Measurements from ENCODE around the gene KRT79. TPM values are rescaled to one million over a fixed set of nuclear protein-coding genes. Genes with fewer than 3 reads are reported as not detected.

The KRT79 gene
- polyA plus RNA-seq, 1 donor from 2014 or later, result not detected

DNA sequence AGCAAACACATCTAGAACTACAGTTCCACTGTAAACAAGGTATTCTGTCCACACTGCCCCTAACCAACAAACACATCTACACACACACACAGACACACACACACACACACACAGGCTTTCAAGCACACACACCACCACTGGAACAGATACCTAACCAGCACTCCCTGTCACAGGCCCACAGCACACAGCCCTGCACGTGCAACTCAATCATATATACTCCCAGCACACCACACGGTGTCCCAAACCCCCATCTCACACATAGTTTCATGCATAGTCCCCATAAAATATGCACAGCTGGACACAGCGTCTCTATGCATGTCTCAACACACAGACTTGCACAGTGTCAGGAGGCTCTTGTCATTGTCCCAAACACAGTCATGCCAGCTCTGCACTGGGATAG, 43.1 kb upstream of the KRT79 start:
- no peaks in the 10 kb centered on the region for H3K9me2 ChIP-seq (ENCODE audit: insufficient read depth, low read length)
- H2AFZ ChIP-seq (ENCODE audit: low read depth, low read length), result no peak overlapping the region
- no peaks in the 10 kb centered on the region for H3F3A ChIP-seq (ENCODE audit: insufficient read depth, low read length, poor library complexity, severe bottlenecking)
- peaks cover 17% of the 10 kb centered on the region for H3K27me3 ChIP-seq (ENCODE audit: insufficient read depth, low read depth, low read length)
- H3K79me2 ChIP-seq (replicated peaks; ENCODE audit: insufficient read depth, low read length), result no peaks in the 10 kb centered on the region
- H4K20me1 ChIP-seq (ENCODE audit: insufficient read depth), result no peaks in the 10 kb centered on the region
- no peak overlapping the region for H3K27ac ChIP-seq (ENCODE audit: low read length)
- TF ChIP-seq RAD21 (conservative IDR thresholded peaks at IDR 0.05), result no peak
- TF ChIP-seq EZH2 (IDR thresholded peaks at IDR 0.05; ENCODE audit: borderline replicate concordance, insufficient read depth, low read length, poor library complexity, severe bottlenecking), result no peak
- no peak for TF ChIP-seq EP300 (conservative IDR thresholded peaks at IDR 0.05; ENCODE audit: poor library complexity, severe bottlenecking)
- TF ChIP-seq TAF1 (IDR thresholded peaks at IDR 0.05; ENCODE audit: low read depth), result no peak
- H3K4me2 ChIP-seq (ENCODE audit: low read length), result no peak overlapping the region
- H3K9ac ChIP-seq (ENCODE audit: low read length), result no peak overlapping the region
- no peaks in the 10 kb centered on the region for H3K36me3 ChIP-seq (ENCODE audit: insufficient read depth, low read length)
- no peak overlapping the region for H3K4me3 ChIP-seq (ENCODE audit: low read length)
- H3K9me3 ChIP-seq (ENCODE audit: low read length), result no peaks in the 10 kb centered on the region

DNA sequence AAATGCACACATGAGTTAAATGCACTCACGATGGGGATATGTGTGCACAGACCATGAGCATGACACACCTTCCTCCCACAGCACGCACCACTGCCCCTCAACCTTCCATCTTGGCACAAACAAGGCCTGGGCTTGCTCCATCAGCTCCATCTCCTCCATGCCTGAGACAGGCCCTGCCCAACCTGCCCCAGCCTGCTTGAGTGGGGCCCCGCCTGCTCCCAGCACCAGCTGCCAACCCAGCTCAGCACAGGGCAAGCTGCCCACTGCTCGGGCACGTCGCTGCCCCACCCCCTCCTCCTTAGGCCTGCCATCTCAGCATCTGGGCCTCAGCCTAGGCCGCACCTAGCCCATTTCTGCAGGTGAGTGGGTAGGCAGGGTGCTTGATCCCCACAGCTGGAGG, 42.3 kb upstream of the KRT79 start:
- Histone ChIP-seq H3K27me3 (ENCODE audit: insufficient read depth, low read depth, low read length) (peaks cover 17% of the 10 kb centered on the region), H3K9me3 (ENCODE audit: low read length) (no peaks in the 10 kb centered on the region), H4K20me1 (ENCODE audit: insufficient read depth) (no peaks in the 10 kb centered on the region), H3K4me2 (ENCODE audit: low read length) (no peak overlapping the region), H3K4me3 (ENCODE audit: low read length) (no peak overlapping the region), H3K79me2 (replicated peaks; ENCODE audit: insufficient read depth, low read length) (no peaks in the 10 kb centered on the region), H3K27ac (ENCODE audit: low read length) (no peak overlapping the region), H3K9ac (ENCODE audit: low read length) (no peak overlapping the region), H3K9me2 (ENCODE audit: insufficient read depth, low read length) (no peaks in the 10 kb centered on the region), H2AFZ (ENCODE audit: low read depth, low read length) (no peak overlapping the region), H3K36me3 (ENCODE audit: insufficient read depth, low read length) (no peaks in the 10 kb centered on the region), H3F3A (ENCODE audit: insufficient read depth, low read length, poor library complexity, severe bottlenecking) (no peaks in the 10 kb centered on the region)
- TF ChIP-seq SMC3 (conservative IDR thresholded peaks at IDR 0.05; ENCODE audit: poor library complexity), result no peak
- TF ChIP-seq, protein P1, sequence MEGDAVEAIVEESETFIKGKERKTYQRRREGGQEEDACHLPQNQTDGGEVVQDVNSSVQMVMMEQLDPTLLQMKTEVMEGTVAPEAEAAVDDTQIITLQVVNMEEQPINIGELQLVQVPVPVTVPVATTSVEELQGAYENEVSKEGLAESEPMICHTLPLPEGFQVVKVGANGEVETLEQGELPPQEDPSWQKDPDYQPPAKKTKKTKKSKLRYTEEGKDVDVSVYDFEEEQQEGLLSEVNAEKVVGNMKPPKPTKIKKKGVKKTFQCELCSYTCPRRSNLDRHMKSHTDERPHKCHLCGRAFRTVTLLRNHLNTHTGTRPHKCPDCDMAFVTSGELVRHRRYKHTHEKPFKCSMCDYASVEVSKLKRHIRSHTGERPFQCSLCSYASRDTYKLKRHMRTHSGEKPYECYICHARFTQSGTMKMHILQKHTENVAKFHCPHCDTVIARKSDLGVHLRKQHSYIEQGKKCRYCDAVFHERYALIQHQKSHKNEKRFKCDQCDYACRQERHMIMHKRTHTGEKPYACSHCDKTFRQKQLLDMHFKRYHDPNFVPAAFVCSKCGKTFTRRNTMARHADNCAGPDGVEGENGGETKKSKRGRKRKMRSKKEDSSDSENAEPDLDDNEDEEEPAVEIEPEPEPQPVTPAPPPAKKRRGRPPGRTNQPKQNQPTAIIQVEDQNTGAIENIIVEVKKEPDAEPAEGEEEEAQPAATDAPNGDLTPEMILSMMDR (IDR thresholded peaks at IDR 0.05; ENCODE audit: poor library complexity, severe bottlenecking), result no peak
- no peak for TF ChIP-seq EP300 (conservative IDR thresholded peaks at IDR 0.05; ENCODE audit: poor library complexity, severe bottlenecking)
- no peak for TF ChIP-seq MXI1 (conservative IDR thresholded peaks at IDR 0.05; ENCODE audit: poor library complexity, severe bottlenecking)
- TF ChIP-seq EZH2 (IDR thresholded peaks at IDR 0.05; ENCODE audit: borderline replicate concordance, insufficient read depth, low read length, poor library complexity, severe bottlenecking), result no peak
- TF ChIP-seq POLR2AphosphoS5 (IDR thresholded peaks at IDR 0.05), result no peak
- TF ChIP-seq, protein P2, sequence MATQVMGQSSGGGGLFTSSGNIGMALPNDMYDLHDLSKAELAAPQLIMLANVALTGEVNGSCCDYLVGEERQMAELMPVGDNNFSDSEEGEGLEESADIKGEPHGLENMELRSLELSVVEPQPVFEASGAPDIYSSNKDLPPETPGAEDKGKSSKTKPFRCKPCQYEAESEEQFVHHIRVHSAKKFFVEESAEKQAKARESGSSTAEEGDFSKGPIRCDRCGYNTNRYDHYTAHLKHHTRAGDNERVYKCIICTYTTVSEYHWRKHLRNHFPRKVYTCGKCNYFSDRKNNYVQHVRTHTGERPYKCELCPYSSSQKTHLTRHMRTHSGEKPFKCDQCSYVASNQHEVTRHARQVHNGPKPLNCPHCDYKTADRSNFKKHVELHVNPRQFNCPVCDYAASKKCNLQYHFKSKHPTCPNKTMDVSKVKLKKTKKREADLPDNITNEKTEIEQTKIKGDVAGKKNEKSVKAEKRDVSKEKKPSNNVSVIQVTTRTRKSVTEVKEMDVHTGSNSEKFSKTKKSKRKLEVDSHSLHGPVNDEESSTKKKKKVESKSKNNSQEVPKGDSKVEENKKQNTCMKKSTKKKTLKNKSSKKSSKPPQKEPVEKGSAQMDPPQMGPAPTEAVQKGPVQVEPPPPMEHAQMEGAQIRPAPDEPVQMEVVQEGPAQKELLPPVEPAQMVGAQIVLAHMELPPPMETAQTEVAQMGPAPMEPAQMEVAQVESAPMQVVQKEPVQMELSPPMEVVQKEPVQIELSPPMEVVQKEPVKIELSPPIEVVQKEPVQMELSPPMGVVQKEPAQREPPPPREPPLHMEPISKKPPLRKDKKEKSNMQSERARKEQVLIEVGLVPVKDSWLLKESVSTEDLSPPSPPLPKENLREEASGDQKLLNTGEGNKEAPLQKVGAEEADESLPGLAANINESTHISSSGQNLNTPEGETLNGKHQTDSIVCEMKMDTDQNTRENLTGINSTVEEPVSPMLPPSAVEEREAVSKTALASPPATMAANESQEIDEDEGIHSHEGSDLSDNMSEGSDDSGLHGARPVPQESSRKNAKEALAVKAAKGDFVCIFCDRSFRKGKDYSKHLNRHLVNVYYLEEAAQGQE (IDR thresholded peaks at IDR 0.05; ENCODE audit: borderline replicate concordance), result no peak
- TF ChIP-seq TAF1 (IDR thresholded peaks at IDR 0.05; ENCODE audit: low read depth), result no peak
- no peak for TF ChIP-seq RAD21 (conservative IDR thresholded peaks at IDR 0.05)
